Astrocyte (in vitro differentiated cells and primary cell): Measurements from ENCODE around the gene NAV3. TPM values are rescaled to one million over a fixed set of nuclear protein-coding genes. Genes with fewer than 3 reads are reported as not detected.
A peak's percentile ranks its signal among the peaks of the same experiment; 100 is the strongest.

Source experiments
- DNase-seq: peaks from one replicate; pipeline ENCODE4 v3.0.0-alpha.2; 2010; ENCODE audit warnings: low read depth
- FAIRE-seq: peaks from 2 replicates; lab custom pipeline; 2011; peaks lifted over from hg19 to GRCh38; lab: Jason Lieb, UNC
- H2AFZ ChIP-seq: 2 replicates; pipeline ENCODE4 v1.6.0; 2012; ENCODE audit warnings: low read depth, low read length, inconsistent platforms
- H3K27ac ChIP-seq: 2 replicates; pipeline ENCODE4 v1.5.1; 2011; ENCODE audit warnings: low read depth, low read length, inconsistent platforms
- H3K27me3 ChIP-seq: 2 replicates; pipeline ENCODE4 v1.6.0; 2011; ENCODE audit warnings: low read length, inconsistent platforms; ENCODE audit not compliant: insufficient read depth
- H3K36me3 ChIP-seq: 2 replicates; pipeline ENCODE4 v1.5.1; 2011; ENCODE audit warnings: low read length, inconsistent platforms; ENCODE audit not compliant: insufficient read depth
- H3K4me1 ChIP-seq: 2 replicates; pipeline ENCODE4 v1.5.1; 2011; ENCODE audit warnings: low read length, inconsistent platforms; ENCODE audit not compliant: insufficient read depth
- H3K4me2 ChIP-seq: 2 replicates; pipeline ENCODE4 v1.6.0; 2012; ENCODE audit warnings: low read length, inconsistent platforms
- H3K4me3 ChIP-seq: 2 replicates; pipeline ENCODE4 v1.5.1; 2011; ENCODE audit warnings: low read depth, mild to moderate bottlenecking, low read length, inconsistent platforms; ENCODE audit not compliant: insufficient read depth
- H3K79me2 ChIP-seq: 2 replicates; pipeline ENCODE4 v1.6.0; 2012; ENCODE audit warnings: mild to moderate bottlenecking, low read length, inconsistent platforms; ENCODE audit not compliant: insufficient read depth
- H3K9ac ChIP-seq: 2 replicates; pipeline ENCODE4 v1.6.0; 2012; ENCODE audit warnings: mild to moderate bottlenecking, low read length, inconsistent platforms
- H3K9me3 ChIP-seq: 2 replicates; pipeline ENCODE4 v1.5.1; 2012; ENCODE audit warnings: low read depth, mild to moderate bottlenecking, low read length, inconsistent platforms; ENCODE audit not compliant: insufficient read depth
- H4K20me1 ChIP-seq: 2 replicates; pipeline ENCODE4 v1.6.0; 2012; ENCODE audit warnings: low read length, inconsistent platforms; ENCODE audit not compliant: insufficient read depth
- H3K27ac Mint-ChIP-seq: one replicate; pipeline ENCODE4 v1.8.0; 2021; ENCODE audit warnings: mild to moderate bottlenecking, mixed read lengths; ENCODE audit not compliant: unreplicated experiment
- H3K27me3 Mint-ChIP-seq: one replicate; pipeline ENCODE4 v1.8.0; 2021; ENCODE audit warnings: low read depth, mixed read lengths; ENCODE audit not compliant: unreplicated experiment
- H3K36me3 Mint-ChIP-seq: one replicate; pipeline ENCODE4 v1.8.0; 2021; ENCODE audit warnings: low read depth, mixed read lengths; ENCODE audit not compliant: unreplicated experiment
- H3K4me1 Mint-ChIP-seq: one replicate; pipeline ENCODE4 v1.8.0; 2021; ENCODE audit warnings: low read depth, mixed read lengths; ENCODE audit not compliant: unreplicated experiment
- H3K4me3 Mint-ChIP-seq: one replicate; pipeline ENCODE4 v1.8.0; 2021; ENCODE audit warnings: mild to moderate bottlenecking, moderate library complexity, mixed read lengths; ENCODE audit not compliant: unreplicated experiment
- H3K9me3 Mint-ChIP-seq: one replicate; pipeline ENCODE4 v1.8.0; 2021; ENCODE audit warnings: mild to moderate bottlenecking, mixed read lengths; ENCODE audit not compliant: unreplicated experiment
- CTCF ChIP-seq: IDR thresholded peaks from 2 replicates; pipeline ENCODE4 v1.5.1; 2011; ENCODE audit warnings: low read depth, mild to moderate bottlenecking, inconsistent platforms, low read length, moderate library complexity; ENCODE audit not compliant: insufficient read depth
- EZH2 ChIP-seq: IDR thresholded peaks from 2 replicates; pipeline ENCODE4 v1.6.1; 2012; ENCODE audit warnings: mild to moderate bottlenecking, low read length, inconsistent platforms; ENCODE audit not compliant: insufficient read depth
- total RNA-seq: library from RNA; stranded (reverse); gene quantifications from 2 replicates; pipeline ENCODE4 v1.2.1, GENCODE V29; 2021

NAV3 gene
- total RNA-seq, 1 donor from 2014 or later = 24.1 TPM

- Mint-ChIP-seq H3K36me3 (peaks cover 6% of the 10 kb centered on the region), H3K9me3 (peaks cover 2% of the 10 kb centered on the region), H3K4me1 (peaks cover 3% of the 10 kb centered on the region), H3K27ac (no peak overlapping the region), H3K4me3 (no peak overlapping the region), H3K27me3 (no peaks in the 10 kb centered on the region)
- Histone ChIP-seq H3K4me1 (no peaks in the 10 kb centered on the region), H3K27ac (no peak overlapping the region), H4K20me1 (no peaks in the 10 kb centered on the region), H3K79me2 (no peaks in the 10 kb centered on the region), H3K9me3 (no peaks in the 10 kb centered on the region), H3K9ac (no peak overlapping the region), H3K27me3 (no peaks in the 10 kb centered on the region), H3K4me3 (no peak overlapping the region), H2AFZ (no peak overlapping the region), H3K36me3 (no peaks in the 10 kb centered on the region), H3K4me2 (no peak overlapping the region)
- TF ChIP-seq EZH2 (no peak), CTCF (no peak)
- DNase-seq (peak; percentile 55), FAIRE-seq (no peak)
Measured at GRCh38 chr12:77979597-77980250, 149.0 kb downstream of the NAV3 start.

- no peak for FAIRE-seq
- TF ChIP-seq EZH2 (no peak), CTCF (no peak)
- peaks cover 2% of the 10 kb centered on the region for H3K9me3 Mint-ChIP-seq
- DNase-seq = peak; percentile 73
- Histone ChIP-seq H3K4me3 (no peak overlapping the region), H2AFZ (no peak overlapping the region), H3K4me2 (no peak overlapping the region), H3K9me3 (no peaks in the 10 kb centered on the region), H3K27me3 (no peaks in the 10 kb centered on the region), H3K79me2 (no peaks in the 10 kb centered on the region), H4K20me1 (no peaks in the 10 kb centered on the region), H3K9ac (no peak overlapping the region), H3K4me1 (no peaks in the 10 kb centered on the region), H3K27ac (no peak overlapping the region), H3K36me3 (no peaks in the 10 kb centered on the region)
- H3K27me3 Mint-ChIP-seq = no peaks in the 10 kb centered on the region
- peaks cover 5% of the 10 kb centered on the region for H3K4me1 Mint-ChIP-seq
- H3K4me3 Mint-ChIP-seq = no peak overlapping the region
- H3K27ac Mint-ChIP-seq = no peak overlapping the region
- peaks cover 6% of the 10 kb centered on the region for H3K36me3 Mint-ChIP-seq
Measured at GRCh38 chr12:77980782-77981181, 150.1 kb downstream of the NAV3 start.

- H3K79me2 ChIP-seq = no peaks in the 10 kb centered on the region
- H3K27me3 Mint-ChIP-seq = no peaks in the 10 kb centered on the region
- no peak for FAIRE-seq
Measured at GRCh38 chr12:77983859-77984258, 153.2 kb downstream of the NAV3 start.

More at GRCh38 chr12:77983859-77984258, 153.2 kb downstream of the NAV3 start:
- H3K9me3 ChIP-seq = no peaks in the 10 kb centered on the region
- DNase-seq = no peak
- no peaks in the 10 kb centered on the region for H3K27me3 ChIP-seq
- no peak overlapping the region for H3K27ac ChIP-seq
- peaks cover 5% of the 10 kb centered on the region for H3K4me1 Mint-ChIP-seq
- H3K36me3 ChIP-seq = no peaks in the 10 kb centered on the region
- no peak overlapping the region for H3K4me3 Mint-ChIP-seq
- no peaks in the 10 kb centered on the region for H3K4me1 ChIP-seq
- H4K20me1 ChIP-seq = no peaks in the 10 kb centered on the region
- H3K27ac Mint-ChIP-seq = no peak overlapping the region
- H3K4me3 ChIP-seq = no peak overlapping the region
- no peak overlapping the region for H2AFZ ChIP-seq
- no peak overlapping the region for H3K9ac ChIP-seq
- no peak for TF ChIP-seq CTCF
- H3K9me3 Mint-ChIP-seq = peaks cover 2% of the 10 kb centered on the region
- H3K36me3 Mint-ChIP-seq = peaks cover 9% of the 10 kb centered on the region
- H3K4me2 ChIP-seq = no peak overlapping the region
